ENCODE data around the gene PRKCE. TPM values are rescaled to one million over a fixed set of nuclear protein-coding genes. Genes with fewer than 3 reads are reported as not detected.
"Not testable (repeated sequence)": the region's sequence is repeated elsewhere in the genome, so short reads cannot be mapped to it uniquely, and the experiment has no call there.

Gene PRKCE
- total RNA-seq, 1 experiment from 2014 or later: 4.9 TPM

DNA sequence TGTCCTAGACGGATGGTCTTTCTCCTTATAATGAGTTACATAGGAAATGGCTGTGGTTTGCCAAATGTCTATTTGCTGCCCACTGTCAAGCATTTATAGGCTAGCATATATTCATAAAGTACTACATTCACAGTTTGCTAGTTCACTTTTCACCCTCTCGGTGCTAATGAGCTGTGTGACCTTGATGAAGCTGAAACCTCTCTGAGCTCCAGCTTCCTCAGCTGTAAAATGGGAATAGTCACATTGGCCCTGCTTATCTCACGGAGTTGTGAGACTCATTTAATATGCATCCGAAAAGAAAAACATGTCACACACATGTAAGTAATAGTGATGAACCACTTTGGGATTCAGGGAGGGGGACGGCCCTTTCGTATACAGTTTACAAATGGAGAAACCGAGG is 17.0 kb downstream of the PRKCE start:
- DNase-seq (ENCODE audit: low read depth): no peak

DNA sequence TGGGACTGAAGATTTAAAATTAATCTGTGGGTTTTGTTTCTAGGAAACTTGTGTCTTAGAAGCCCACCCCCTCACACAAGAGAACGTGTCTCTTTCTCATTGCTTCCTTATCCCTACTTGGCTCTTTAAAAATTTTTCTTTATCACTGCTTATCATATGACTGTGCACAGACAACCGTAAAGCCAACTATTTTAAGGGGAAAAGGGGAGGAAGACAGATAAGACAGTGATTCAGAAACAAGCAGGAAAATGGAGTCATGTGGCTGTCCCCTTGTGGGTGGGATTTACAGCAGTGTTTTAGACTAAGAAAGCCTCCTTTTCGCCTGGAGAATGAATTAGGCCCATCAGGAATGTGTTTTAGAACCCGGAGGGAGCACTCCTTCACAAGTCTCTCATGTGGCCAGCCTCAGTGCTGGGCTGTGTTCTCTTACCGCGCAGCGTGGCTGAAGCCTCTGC is 17.6 kb downstream of the PRKCE start:
- DNase-seq (ENCODE audit: low read depth): peak; percentile 50

DNA sequence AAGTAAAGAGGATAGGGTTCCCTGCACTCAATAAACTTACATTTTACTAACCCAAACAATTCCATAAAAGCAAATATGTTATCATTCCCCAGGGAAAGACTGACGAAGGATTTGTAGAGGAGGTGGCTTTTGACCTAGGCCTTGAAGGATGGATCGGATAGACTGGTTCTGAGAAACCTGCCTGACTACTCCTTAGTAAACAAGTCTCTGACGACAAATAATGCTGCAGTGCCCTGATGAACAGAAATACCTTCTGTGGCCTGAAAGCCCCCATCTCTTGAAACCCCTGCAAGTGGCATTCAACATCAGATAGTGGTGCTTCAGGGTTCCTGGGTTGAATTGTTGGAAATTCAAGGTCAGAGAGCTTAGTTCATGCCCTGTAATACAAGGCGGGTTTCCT is 19.2 kb downstream of the PRKCE start:
- DNase-seq (ENCODE audit: low read depth): no peak

DNA sequence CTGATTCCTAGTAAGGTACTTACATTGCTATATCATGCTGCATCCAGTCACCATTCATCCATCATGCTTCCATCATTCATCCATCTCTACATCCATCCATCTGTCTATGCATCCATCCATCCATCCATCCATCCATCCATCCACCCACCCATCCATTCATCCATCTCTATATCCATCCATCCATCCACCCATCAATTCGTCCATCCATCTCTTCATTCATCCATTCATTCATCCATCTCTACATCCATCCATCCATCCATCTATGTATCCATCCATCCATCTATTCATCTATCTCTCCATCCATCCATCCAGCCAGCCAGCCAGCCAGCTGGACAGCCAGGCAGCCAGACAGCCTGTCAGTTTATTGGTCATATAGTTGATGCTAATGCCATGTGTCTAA is 20.7 kb downstream of the PRKCE start:
- DNase-seq (ENCODE audit: low read depth): no peak

DNA sequence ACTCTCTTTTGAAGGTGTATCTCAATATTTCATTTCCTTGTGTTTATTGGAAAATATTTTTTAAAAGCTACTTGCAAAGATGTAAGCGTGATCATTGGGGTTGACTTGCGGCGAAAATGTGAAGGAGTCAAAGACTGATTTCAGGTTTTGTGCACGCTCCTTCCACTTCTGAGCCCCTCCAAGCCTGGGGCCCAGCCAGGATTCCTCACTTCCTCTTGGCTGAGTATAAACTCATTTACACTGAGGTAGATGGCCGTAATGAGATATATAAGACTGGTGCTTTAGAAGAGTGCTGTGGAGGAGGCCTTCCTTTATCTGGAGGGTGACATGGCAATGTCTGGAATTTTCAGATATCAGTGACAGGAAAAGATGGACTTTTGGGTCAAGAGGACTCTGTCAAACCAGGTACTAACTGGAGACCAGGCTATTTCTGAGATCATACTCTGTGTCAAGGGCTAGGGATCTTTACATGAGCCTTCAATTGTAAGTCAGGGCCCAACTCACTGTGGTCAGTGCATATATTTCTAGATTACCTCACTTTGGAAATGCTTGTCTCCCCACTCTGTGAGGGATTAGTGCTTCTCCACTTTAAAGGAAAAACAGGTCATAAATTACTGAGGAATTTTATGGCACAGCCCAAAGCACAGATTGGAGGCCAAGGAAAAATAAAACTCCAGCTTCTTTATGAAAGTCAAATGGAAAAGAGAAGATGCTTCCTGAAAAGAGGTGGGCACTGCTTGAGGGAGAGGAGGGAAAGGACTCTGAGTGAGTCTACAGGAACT is 22.8 kb downstream of the PRKCE start:
- DNase-seq (ENCODE audit: low read depth): no peak

DNA sequence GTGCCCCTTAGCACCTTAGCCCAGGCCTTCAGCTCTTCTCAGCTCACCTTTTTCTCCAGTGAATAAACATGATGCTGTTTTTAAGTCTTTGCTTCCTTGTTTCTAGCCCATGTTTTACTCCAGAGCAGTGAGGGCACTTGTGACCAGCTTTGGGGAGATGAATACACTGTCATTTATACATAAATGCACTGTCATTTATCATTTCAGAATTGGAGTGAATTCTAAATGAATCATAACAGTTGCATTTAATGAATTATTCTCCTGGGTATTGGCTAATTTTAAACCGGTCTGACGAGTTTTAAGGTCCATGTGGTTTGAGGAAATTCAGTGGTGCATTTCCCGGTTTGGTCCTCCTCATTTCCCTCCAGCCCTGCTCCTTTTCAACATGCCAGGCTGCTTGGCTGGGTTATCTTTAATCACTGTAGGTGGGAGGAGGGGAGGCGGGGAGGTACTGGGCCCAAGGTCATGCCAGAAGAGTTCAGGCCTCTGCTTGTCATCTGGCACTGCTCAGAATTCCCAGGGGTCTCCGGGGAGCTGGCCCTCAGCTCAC is 23.9 kb downstream of the PRKCE start:
- no peak for DNase-seq (ENCODE audit: low read depth)

DNA sequence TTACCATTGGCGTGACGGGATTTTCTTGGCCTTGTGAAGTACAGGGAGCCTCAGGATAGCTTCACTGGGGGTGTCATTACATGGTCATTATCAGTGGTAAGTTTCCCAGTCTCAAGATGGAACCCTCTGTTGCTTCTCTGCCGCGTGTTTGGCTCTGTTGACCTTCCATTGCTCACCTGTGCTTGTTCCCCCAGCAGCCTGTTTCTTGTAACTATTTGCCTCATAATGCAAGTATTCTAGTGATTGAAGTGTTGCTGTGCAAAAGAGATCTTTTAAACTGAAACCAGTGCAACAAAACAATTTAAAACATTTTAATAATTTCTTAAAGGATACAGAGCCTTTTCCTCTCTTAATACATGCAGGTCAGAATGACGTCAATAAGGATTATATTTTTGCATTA is 24.6 kb downstream of the PRKCE start:
- DNase-seq (ENCODE audit: low read depth): no peak

DNA sequence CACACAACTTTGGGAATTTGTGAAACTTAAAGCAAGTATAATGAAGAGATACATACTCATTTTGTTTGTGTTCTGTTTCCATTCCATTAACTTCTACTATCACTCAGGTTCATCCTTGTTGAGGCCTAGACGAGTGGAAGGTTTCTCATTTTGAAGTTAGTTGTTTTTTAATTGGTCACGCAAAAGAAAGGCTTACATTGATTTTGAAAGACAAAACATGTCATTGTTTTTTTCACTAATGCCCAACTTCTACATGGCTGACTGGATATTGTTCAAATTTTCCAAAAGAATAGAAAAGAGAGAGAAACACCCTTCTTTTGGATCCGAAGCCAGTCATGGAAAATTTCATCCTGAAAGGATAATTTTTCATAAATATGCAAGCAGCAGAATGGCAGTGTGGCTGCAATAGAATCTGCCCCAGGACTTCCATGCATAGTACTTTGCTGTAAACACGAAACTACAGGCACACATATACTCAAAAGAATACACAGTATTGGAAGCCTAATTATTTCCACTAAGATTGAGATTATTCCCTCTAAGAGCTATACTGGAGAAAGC is 27.4 kb downstream of the PRKCE start:
- no peak for DNase-seq (ENCODE audit: low read depth)

DNA sequence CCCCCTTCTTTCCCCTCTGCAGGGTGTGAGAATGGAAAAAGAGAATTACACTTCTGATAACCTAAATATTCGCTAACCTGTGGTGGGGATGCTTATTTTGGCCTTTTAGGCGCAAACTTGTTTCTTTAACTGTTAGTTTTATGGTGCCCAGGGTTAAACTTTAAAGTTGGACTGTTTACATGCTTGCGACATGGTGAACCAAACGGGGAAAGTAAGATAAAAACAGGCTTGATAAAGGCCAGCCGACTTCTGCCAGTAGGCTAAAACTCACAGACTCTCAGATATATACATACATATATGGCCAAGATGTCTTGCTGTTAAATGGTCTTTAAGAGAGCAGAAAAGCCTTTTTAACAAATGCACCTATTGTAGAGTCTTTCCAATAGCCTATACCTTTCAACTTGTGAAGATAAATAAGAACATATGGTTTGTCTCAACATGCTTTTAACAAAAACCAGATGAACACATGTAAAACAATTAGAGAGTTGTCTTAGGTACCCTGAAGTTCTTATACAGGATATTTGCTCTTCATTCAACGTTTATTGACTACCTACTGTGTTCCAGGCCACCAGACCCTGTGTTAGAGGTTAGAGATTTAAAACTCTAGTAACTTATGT is 29.0 kb downstream of the PRKCE start:
- no peak for DNase-seq (ENCODE audit: low read depth)

DNA sequence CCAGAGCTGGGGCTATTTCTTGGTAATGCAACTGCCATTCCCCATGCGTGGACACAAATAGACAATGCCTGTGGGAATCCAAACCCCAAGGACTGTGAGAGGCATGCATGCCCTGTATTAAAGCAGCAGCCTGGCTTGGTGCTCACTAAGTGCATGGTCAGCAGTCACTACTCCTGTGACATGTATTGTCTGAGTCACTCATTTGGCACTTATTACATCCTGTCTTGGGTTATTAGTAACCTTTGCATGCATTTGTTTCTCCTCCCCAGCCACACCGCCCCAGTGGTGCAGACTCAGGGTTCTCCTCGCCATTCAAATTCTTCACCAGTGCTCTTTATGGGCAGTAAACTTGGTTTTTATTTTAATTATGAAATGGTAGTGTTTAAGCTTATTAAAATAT is 30.2 kb downstream of the PRKCE start:
- peak; percentile 88 for DNase-seq (ENCODE audit: low read depth)

DNA sequence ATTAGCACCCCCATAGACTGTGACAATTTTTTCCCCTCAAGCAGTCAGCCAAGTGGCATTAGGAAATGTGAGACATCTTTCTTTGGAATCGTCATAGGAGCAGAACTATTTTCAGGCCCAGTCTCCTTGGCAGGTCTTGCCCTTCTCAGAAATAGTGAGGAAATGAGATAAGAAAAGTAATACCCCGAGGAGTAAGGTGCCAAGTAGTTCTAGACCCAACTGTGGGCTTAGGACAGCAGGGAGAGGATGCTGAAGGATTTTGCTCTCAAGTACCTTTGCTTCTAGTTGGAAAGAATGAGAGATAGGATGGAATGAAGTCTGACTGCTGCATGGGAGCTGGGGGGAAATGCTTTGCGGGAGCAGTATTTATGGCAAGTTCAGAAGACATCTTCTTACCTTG is 31.8 kb downstream of the PRKCE start:
- no peak for DNase-seq (ENCODE audit: low read depth)

DNA sequence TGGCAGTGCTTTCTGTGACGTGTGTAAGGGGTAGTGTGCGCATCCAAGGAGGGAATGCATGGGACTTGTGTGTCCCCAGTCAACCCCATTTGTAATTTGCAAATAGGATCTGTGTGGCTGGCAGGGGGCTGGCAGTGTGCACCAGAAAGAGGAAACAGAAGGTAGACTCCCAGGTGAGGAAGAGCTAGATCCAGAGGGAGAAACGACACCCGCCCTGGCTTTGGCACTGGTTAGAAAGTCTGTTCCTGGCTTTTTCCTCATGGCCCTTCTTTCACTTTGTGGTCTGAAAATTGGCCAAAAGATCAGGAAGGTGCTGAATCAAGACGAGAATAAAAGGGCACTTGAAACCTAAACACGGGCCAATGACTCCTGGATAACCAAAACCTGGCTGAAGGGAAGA is 33.3 kb downstream of the PRKCE start:
- DNase-seq (ENCODE audit: low read depth): no peak

DNA sequence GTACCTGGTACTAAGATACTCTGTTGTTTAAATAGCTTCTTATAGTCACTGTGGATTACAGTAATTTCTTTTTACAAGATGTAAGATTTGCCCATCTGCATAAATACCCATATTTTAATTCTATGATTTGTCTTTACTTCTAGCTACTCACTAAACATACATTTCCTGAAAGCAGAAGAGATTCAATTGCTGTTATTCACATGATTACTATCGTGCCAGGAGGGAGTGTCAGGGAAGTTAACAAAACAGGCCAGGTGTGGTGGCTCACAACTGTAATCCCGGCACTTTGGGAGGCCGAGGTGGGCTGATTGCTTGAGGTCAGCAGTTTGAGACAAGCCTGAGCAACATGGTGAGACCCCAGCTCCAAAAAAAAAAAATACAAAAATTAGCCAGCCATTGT is 33.8 kb downstream of the PRKCE start:
- no peak for DNase-seq (ENCODE audit: low read depth)

DNA sequence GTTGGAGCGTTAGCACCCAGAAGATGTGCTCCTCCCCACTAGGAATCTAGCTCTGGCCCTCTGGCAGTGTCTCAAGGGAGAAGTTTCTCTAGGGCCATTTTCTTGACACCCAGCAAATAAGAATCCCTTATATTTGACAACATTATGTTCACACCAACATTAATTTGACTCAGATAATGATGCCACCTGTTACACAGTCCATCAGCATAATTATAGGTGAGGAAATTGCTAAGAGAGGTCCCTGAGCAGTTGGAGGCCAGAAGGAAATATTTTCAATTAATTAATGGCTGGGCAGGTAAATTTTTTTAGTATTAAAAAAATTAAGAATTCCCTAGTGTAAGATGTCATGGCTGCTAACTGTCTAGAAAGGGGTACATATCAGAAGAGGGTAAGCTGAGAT is 36.5 kb downstream of the PRKCE start:
- DNase-seq (ENCODE audit: low read depth): no peak

DNA sequence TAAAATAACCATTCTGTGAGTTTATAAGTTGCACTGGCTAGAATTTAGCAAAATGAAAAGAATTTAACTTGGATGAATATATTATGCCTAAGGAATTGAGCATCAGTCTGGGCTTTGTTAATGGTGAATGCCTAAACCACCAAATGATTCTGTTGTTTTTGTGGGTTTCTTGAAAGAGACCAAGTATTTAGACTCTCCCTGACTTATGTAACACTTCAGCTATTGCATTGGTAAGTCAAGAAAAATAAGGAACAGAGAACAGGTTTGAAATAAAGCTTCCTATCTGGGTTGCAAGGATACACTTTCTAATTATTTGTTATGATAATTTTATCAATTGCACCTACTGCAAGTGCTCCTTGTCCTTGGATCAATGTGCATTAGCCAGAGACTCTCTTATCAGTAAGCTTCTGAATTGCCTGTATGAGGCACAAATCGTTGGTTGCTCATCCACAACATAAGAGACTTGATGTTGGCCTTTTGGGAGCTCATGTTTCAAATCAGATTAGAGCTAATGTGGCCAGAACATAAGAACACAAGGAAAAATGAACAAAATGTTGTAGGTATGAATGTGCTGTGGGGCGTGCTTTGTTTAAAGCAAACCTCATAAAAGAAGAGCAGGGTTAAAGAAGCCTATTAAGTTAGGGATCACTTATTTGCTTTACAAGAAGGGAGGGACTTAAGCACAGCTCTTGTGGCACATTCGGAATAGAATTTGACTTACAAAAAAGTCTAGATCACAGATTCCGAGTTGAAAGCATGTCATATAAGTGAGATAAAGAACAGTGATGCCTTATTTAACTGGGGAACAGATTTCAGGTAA is 37.2 kb downstream of the PRKCE start:
- no peak for DNase-seq (ENCODE audit: low read depth)

DNA sequence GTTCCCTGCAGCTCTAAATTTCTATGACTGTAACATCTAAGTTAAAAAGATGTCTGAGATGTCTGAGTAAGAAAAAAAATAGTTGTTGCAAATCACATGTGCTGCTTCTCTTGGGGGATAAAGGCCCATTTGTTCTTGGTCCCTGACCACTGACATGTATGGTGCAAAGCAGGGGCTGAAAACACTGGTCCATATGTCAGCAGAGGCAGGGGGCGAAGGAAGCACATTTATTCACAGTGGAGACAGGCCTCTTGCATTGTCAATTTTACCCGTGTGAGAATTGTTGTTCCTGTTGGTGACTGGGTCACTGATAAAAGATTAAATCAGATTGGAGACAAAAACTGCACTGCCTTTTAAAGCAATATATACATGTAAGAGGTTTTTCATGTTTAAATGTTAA is 38.8 kb downstream of the PRKCE start:
- DNase-seq (ENCODE audit: low read depth): no peak

DNA sequence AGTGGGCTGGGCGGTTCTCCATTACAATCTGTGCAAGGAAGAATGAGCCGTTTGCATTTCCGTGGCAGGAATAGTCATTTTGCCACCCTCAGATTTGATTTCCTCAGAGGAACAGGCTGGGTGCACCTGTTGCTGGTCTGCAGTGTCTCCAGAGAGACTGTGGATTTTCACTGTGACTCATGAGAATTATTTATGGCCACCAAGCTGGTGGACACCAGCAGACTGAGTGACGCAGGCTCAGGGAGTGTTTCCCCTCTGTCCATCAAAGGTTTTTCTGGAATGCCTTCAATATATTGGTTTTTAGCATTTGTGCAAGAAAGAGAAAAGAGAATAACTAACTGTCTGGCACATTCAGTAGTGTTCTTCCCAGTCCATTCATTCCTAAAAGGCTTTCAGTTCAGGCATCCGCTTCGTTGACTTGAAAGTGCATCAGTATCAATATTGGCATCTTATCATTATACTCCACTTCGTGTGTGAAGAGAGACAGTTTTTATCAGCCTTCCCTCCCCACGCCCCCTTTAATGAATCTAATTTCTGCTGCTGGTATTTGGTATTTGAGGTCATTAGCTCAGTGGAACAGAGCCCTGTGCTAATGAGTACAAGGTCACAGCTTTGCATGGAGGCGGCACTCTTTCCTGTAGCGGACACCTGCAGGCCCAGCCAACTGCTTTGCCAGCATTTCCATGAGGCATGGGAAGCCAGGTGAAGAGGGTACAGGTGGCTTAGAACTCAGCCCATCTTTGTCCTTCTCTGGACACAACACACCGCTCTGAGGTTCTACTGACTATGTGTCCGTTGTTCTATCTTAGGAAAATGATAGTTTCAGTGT is 39.9 kb downstream of the PRKCE start:
- no peak for DNase-seq (ENCODE audit: low read depth)

DNA sequence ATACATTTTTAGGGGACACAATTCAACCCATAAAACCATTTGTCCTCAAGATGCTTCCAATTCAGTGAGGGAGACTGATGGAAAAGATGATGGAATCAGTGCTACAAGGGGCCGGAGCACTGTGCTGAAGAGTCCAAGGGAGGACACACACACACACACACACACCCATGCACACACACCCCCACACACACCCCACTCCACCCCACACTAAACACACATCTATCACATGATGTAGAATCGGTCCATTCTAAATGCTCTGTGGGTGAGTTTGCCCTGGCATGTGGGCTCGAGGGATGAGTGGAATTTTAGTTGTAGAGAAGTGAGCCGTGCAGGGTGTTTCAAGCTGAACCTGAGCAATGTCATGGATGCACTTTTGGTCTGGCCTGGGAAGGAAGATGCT is 41.1 kb downstream of the PRKCE start:
- no peak for DNase-seq (ENCODE audit: low read depth)

DNA sequence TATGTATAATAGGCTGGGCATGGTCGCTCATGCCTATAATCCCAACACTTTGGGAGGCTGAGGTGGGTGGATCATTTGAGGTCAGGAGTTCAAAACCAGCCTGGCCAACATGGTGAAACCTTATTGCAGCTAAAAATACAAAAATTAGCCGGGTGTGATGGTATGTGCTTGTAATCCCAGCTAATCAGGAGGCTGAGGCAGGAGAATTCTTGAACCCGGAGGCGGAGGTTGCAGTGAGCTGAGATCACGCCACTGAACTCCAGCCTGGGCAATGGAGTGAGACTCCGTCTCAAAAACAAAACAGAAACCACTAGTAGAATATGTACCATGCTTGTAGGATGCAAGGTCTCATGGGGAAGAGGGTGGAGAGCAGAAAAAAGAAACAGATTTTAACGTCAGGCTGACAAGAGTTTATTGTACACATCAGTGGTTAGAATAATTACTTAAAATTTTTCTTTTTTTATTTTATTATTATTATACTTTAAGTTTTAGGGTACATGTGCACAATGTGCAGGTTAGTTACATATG is 44.1 kb downstream of the PRKCE start:
- DNase-seq (ENCODE audit: low read depth): not testable (repeated sequence)

DNA sequence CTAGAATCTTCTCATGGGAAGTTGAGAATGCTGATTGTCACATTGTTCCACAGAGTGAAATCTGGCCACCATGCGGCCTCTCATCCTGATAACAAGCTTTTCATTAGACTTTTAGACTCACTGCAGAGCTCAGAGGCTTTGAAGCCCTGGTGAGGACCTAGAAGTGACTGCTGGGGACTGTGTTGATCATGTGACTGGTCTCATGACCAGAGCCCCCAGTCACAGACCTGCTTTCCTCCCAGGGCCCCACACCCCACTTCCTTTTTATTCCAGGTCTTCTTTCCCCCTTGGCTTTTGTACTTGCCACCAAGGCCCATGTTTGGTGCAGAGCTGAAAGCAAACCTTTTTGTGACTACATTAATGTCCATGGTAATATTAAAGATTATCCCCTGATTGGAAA is 45.2 kb downstream of the PRKCE start:
- no peak for DNase-seq (ENCODE audit: low read depth)

DNA sequence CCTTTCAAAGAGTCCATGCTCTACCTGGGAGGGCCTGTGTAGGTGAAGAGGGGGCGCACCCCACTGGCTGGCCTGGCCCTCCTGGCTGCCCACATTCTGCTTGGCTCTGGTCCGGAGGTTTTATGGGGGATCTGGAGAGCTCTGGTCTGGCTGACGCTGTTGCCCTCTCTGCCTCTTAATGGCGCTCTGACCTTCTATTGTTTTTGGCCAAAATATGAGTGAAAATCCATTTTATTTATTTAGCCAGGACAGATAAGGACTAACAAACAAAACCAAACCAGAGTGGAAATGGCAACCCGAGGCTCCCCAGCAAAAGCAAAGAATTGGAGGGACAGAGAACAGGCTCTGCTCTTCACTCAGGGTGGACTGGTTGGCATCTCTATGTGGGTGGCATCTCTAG is 45.7 kb downstream of the PRKCE start:
- DNase-seq (ENCODE audit: low read depth): no peak

Data from Daoy (cell line).